A673 (cell line): Measurements from ENCODE around the gene PDE6B. TPM values are rescaled to one million over a fixed set of nuclear protein-coding genes. Genes with fewer than 3 reads are reported as not detected.

Experiments used
- BruUV-seq: library from RNA; stranded (reverse); fragments of 400-500 nt; replicated peaks from 2 replicates; lab custom pipeline; 2021; lab: Mats Ljungman, UMichigan
- CTCF ChIA-PET: fragments of 300-600 bp; sonication (Branson Sonifier 250); formaldehyde crosslinking; loops from one replicate; lab custom pipeline; 2022; ENCODE audit warnings: antibody characterized with exemption; lab: Charles Lee
- POLR2A ChIA-PET: fragments of 300-600 bp; sonication (Branson Sonifier 250); formaldehyde crosslinking; loops from one replicate; lab custom pipeline; 2022; ENCODE audit warnings: antibody characterized with exemption; ENCODE audit not compliant: low non-redundant PET; lab: Charles Lee
- DNase-seq: peaks from one replicate; pipeline ENCODE4 v3.0.0-alpha.2; 2015; ENCODE audit warnings: low spot score
- H3K27ac ChIP-seq: fragments of 200-600 bp; sonication (generic); 2 replicates; pipeline ENCODE4 v1.5.1; 2016; ENCODE audit warnings: mixed run types, low read depth, mild to moderate bottlenecking, mixed read lengths, antibody characterized with exemption, low read length; ENCODE audit not compliant: poor library complexity, severe bottlenecking
- H3K27me3 ChIP-seq: fragments of 200-600 bp; sonication (generic); replicated peaks from 2 replicates; pipeline ENCODE4 v1.6.1; 2017; ENCODE audit warnings: mixed run types, low read depth, mild to moderate bottlenecking, mixed read lengths, antibody characterized with exemption, low read length; ENCODE audit not compliant: insufficient read depth, poor library complexity
- H3K36me3 ChIP-seq: fragments of 200-600 bp; sonication (generic); 2 replicates; pipeline ENCODE4 v1.6.1; 2016; ENCODE audit warnings: mixed run types, mild to moderate bottlenecking, mixed read lengths, antibody characterized with exemption, low read length; ENCODE audit not compliant: insufficient read depth, poor library complexity, severe bottlenecking
- H3K4me1 ChIP-seq: fragments of 200-600 bp; sonication (generic); 2 replicates; pipeline ENCODE4 v1.6.1; 2017; ENCODE audit warnings: mixed run types, mild to moderate bottlenecking, mixed read lengths, antibody characterized with exemption, low read length; ENCODE audit not compliant: insufficient read depth, poor library complexity, severe bottlenecking
- H3K4me3 ChIP-seq: fragments of 200-600 bp; sonication (generic); 2 replicates; pipeline ENCODE4 v1.5.1; 2016; ENCODE audit warnings: low read depth, mixed run types, mild to moderate bottlenecking, mixed read lengths, low read length; ENCODE audit not compliant: poor library complexity, severe bottlenecking
- H3K9me3 ChIP-seq: fragments of 200-600 bp; sonication (generic); 2 replicates; pipeline ENCODE4 v1.6.1; 2016; ENCODE audit warnings: mixed run types, low read depth, mild to moderate bottlenecking, mixed read lengths, antibody characterized with exemption, low read length; ENCODE audit not compliant: poor library complexity, severe bottlenecking
- EZH2 ChIP-seq: fragments of 200-600 bp; sonication (generic); IDR thresholded peaks from 2 replicates; pipeline ENCODE4 v1.6.1; 2017; ENCODE audit warnings: borderline replicate concordance, low read depth, mild to moderate bottlenecking, mixed read lengths, antibody characterized with exemption, low read length; ENCODE audit not compliant: poor library complexity, severe bottlenecking
- intact Hi-C: fragments of 100-400 bp; cut with micrococcal nuclease; formaldehyde crosslinking; loops from one replicate; pipeline ENCODE4 v1.10.0; 2022; ENCODE audit not compliant: unreplicated experiment
- total RNA-seq: library from RNA; stranded (reverse); gene quantifications from 2 replicates; pipeline ENCODE4 v1.2.3, GENCODE V29; 2021
- TF ChIP-seq, protein P1 (sequence below): fragments of 300-800, 200-600 bp; sonication (generic); conservative IDR thresholded peaks from 2 replicates; pipeline ENCODE4 v1.5.1; 2017; ENCODE audit warnings: low read depth, mild to moderate bottlenecking, antibody characterized with exemption, low read length, moderate library complexity, mixed read lengths

Gene PDE6B
- total RNA-seq, 1 experiment from 2014 or later, result 10.4 TPM

- no peaks in the 10 kb centered on the region for H3K36me3 ChIP-seq
- peaks cover 6% of the 10 kb centered on the region for H3K27me3 ChIP-seq
- POLR2A ChIA-PET, result no interaction called here
- BruUV-seq, result no TSS peak
- CTCF ChIA-PET, result no interaction called here
- TF ChIP-seq, protein P1, sequence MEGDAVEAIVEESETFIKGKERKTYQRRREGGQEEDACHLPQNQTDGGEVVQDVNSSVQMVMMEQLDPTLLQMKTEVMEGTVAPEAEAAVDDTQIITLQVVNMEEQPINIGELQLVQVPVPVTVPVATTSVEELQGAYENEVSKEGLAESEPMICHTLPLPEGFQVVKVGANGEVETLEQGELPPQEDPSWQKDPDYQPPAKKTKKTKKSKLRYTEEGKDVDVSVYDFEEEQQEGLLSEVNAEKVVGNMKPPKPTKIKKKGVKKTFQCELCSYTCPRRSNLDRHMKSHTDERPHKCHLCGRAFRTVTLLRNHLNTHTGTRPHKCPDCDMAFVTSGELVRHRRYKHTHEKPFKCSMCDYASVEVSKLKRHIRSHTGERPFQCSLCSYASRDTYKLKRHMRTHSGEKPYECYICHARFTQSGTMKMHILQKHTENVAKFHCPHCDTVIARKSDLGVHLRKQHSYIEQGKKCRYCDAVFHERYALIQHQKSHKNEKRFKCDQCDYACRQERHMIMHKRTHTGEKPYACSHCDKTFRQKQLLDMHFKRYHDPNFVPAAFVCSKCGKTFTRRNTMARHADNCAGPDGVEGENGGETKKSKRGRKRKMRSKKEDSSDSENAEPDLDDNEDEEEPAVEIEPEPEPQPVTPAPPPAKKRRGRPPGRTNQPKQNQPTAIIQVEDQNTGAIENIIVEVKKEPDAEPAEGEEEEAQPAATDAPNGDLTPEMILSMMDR, result no peak
- TF ChIP-seq EZH2, result no peak
- H3K27ac ChIP-seq, result no peak overlapping the region
- no peaks in the 10 kb centered on the region for H3K4me1 ChIP-seq
- no peak overlapping the region for H3K4me3 ChIP-seq
- no peaks in the 10 kb centered on the region for H3K9me3 ChIP-seq
- no peak for DNase-seq
- intact Hi-C loops, result no loop called here
Observed at GRCh38 chr4:632926-633325, 7.6 kb downstream of the PDE6B start.

GRCh38 chr4:633406-633805 lies 8.0 kb downstream of the PDE6B start:
- TF ChIP-seq EZH2, result no peak
- TF ChIP-seq, protein P1, result no peak
- no peaks in the 10 kb centered on the region for H3K9me3 ChIP-seq
- H3K27me3 ChIP-seq, result peaks cover 10% of the 10 kb centered on the region
- no peaks in the 10 kb centered on the region for H3K36me3 ChIP-seq
- intact Hi-C loops, result no loop called here
- POLR2A ChIA-PET, result no interaction called here
- DNase-seq, result no peak
- BruUV-seq, result no TSS peak
- no peaks in the 10 kb centered on the region for H3K4me1 ChIP-seq
- CTCF ChIA-PET, result no interaction called here
- H3K4me3 ChIP-seq, result no peak overlapping the region
- H3K27ac ChIP-seq, result no peak overlapping the region

GRCh38 chr4:633976-634598 lies 8.7 kb downstream of the PDE6B start:
- Histone ChIP-seq H3K4me1 (no peaks in the 10 kb centered on the region), H3K27ac (no peak overlapping the region), H3K4me3 (no peak overlapping the region), H3K9me3 (no peaks in the 10 kb centered on the region), H3K27me3 (peaks cover 15% of the 10 kb centered on the region), H3K36me3 (no peaks in the 10 kb centered on the region)
- DNase-seq, result no peak
- intact Hi-C loops, result no loop called here
- ChIA-PET POLR2A (no interaction called here), CTCF (no interaction called here)
- no peak for TF ChIP-seq EZH2
- TF ChIP-seq, protein P1, result no peak
- no TSS peak for BruUV-seq
